Osteocyte (in vitro differentiated cells): ENCODE results near the gene NCOR1. TPM values are rescaled to one million over a fixed set of nuclear protein-coding genes. Genes with fewer than 3 reads are reported as not detected.
A peak's percentile ranks its signal among the peaks of the same experiment; 100 is the strongest.
"Not testable (repeated sequence)": the region's sequence is repeated elsewhere in the genome, so short reads cannot be mapped to it uniquely, and the experiment has no call there.

Experiments used
- DNase-seq: peaks from one replicate; pipeline ENCODE4 v3.0.0; 2021; ENCODE audit warnings: mixed read lengths; ENCODE audit not compliant: unreplicated experiment; ENCODE audit errors: extremely low spot score
- H3K27ac Mint-ChIP-seq: one replicate; pipeline ENCODE4 v1.8.0; 2021; ENCODE audit warnings: mild to moderate bottlenecking, mixed read lengths; ENCODE audit not compliant: unreplicated experiment
- H3K27me3 Mint-ChIP-seq: one replicate; pipeline ENCODE4 v1.8.0; 2021; ENCODE audit warnings: mixed read lengths; ENCODE audit not compliant: unreplicated experiment
- H3K36me3 Mint-ChIP-seq: one replicate; pipeline ENCODE4 v1.8.0; 2021; ENCODE audit warnings: mixed read lengths; ENCODE audit not compliant: unreplicated experiment
- H3K4me1 Mint-ChIP-seq: one replicate; pipeline ENCODE4 v1.8.0; 2021; ENCODE audit warnings: mixed read lengths; ENCODE audit not compliant: unreplicated experiment
- H3K4me3 Mint-ChIP-seq: one replicate; pipeline ENCODE4 v1.8.0; 2021; ENCODE audit warnings: mild to moderate bottlenecking, moderate library complexity, mixed read lengths; ENCODE audit not compliant: unreplicated experiment
- H3K9me3 Mint-ChIP-seq: one replicate; pipeline ENCODE4 v1.8.0; 2021; ENCODE audit warnings: mixed read lengths; ENCODE audit not compliant: unreplicated experiment
- CTCF ChIP-seq: fragments of 200-600 bp; sonication (generic); IDR thresholded peaks from 2 replicates; pipeline ENCODE4 v1.5.0; 2021; ENCODE audit warnings: antibody characterized with exemption, mild to moderate bottlenecking, moderate library complexity
- total RNA-seq: library from RNA; stranded (reverse); gene quantifications from 2 replicates; pipeline ENCODE4 v1.2.1, GENCODE V29; 2021

Gene NCOR1
- total RNA-seq, 1 donor from 2014 or later = 132 TPM

- Mint-ChIP-seq H3K9me3 (no peaks in the 10 kb centered on the region), H3K36me3 (peaks cover 7% of the 10 kb centered on the region), H3K27ac (peak overlapping the region; percentile 79)
Measured at GRCh38 chr17:16199093-16199492, 16.2 kb downstream of the NCOR1 start.

GRCh38 chr17:16197276-16197675 lies 18.1 kb downstream of the NCOR1 start:
- no peaks in the 10 kb centered on the region for H3K9me3 Mint-ChIP-seq
- DNase-seq = no peak
- peaks cover 16% of the 10 kb centered on the region for H3K36me3 Mint-ChIP-seq

More at GRCh38 chr17:16199093-16199492, 16.2 kb downstream of the NCOR1 start:
- Mint-ChIP-seq H3K4me1 (peaks cover 38% of the 10 kb centered on the region), H3K4me3 (no peak overlapping the region), H3K27me3 (no peaks in the 10 kb centered on the region)
- no peak for DNase-seq
- TF ChIP-seq CTCF = no peak

GRCh38 chr17:16194307-16194835 lies 21.0 kb downstream of the NCOR1 start:
- not testable (repeated sequence) for H3K9me3 Mint-ChIP-seq, H3K4me1 Mint-ChIP-seq, H3K27me3 Mint-ChIP-seq, H3K4me3 Mint-ChIP-seq, H3K27ac Mint-ChIP-seq, DNase-seq
- peaks cover 24% of the 10 kb centered on the region for H3K36me3 Mint-ChIP-seq

More at GRCh38 chr17:16197276-16197675, 18.1 kb downstream of the NCOR1 start:
- Mint-ChIP-seq H3K4me1 (peaks cover 22% of the 10 kb centered on the region), H3K27me3 (no peaks in the 10 kb centered on the region), H3K4me3 (no peak overlapping the region), H3K27ac (no peak overlapping the region)
- no peak for TF ChIP-seq CTCF

GRCh38 chr17:16191604-16192003 lies 23.7 kb downstream of the NCOR1 start:
- Mint-ChIP-seq H3K4me3 (no peak overlapping the region), H3K27ac (no peak overlapping the region), H3K27me3 (no peaks in the 10 kb centered on the region), H3K4me1 (peaks cover 9% of the 10 kb centered on the region), H3K9me3 (no peaks in the 10 kb centered on the region), H3K36me3 (peaks cover 23% of the 10 kb centered on the region)
- TF ChIP-seq CTCF = no peak
- DNase-seq = no peak

GRCh38 chr17:16190703-16191360 lies 24.5 kb downstream of the NCOR1 start:
- Mint-ChIP-seq H3K27ac (no peak overlapping the region), H3K36me3 (peaks cover 28% of the 10 kb centered on the region), H3K4me3 (no peak overlapping the region)

More at GRCh38 chr17:16190703-16191360, 24.5 kb downstream of the NCOR1 start:
- no peak for TF ChIP-seq CTCF
- H3K27me3 Mint-ChIP-seq = no peaks in the 10 kb centered on the region
- no peak for DNase-seq
- no peaks in the 10 kb centered on the region for H3K9me3 Mint-ChIP-seq
- H3K4me1 Mint-ChIP-seq = peaks cover 9% of the 10 kb centered on the region
